Fibroblast of skin of left biceps (primary cell): ENCODE measurements around the gene CNGB1.
A peak's percentile ranks its signal among the peaks of the same experiment; 100 is the strongest.
"Not testable (repeated sequence)": the region's sequence is repeated elsewhere in the genome, so short reads cannot be mapped to it uniquely, and the experiment has no call there.

ENCODE experiments used
- DNase-seq, 2 experiments: peaks; one replicate each; pipeline ENCODE4 v3.0.0-alpha.2; 2013; ENCODE audit warnings: low read depth in 2 of 2

Gene CNGB1

GRCh38 chr16:57997176-57997527 is 26.2 kb upstream of the CNGB1 start:
- DNase-seq: no peak

GRCh38 chr16:57996406-57997175 is 25.7 kb upstream of the CNGB1 start:
- no peak for DNase-seq

GRCh38 chr16:57995721-57996405 is 24.9 kb upstream of the CNGB1 start:
- DNase-seq: no peak

GRCh38 chr16:57994778-57995177 is 23.9 kb upstream of the CNGB1 start:
- no peak for DNase-seq

GRCh38 chr16:57994361-57994760 is 23.4 kb upstream of the CNGB1 start:
- DNase-seq: no peak

- DNase-seq: no peak
These were observed 23.0 kb upstream of the CNGB1 start for GRCh38 chr16:57993897-57994296.

GRCh38 chr16:57993438-57993837 is 22.5 kb upstream of the CNGB1 start:
- DNase-seq: no peak

GRCh38 chr16:57992084-57992483 is 21.2 kb upstream of the CNGB1 start:
- DNase-seq: no peak

GRCh38 chr16:57991551-57992059 is 20.7 kb upstream of the CNGB1 start:
- no peak for DNase-seq

GRCh38 chr16:57988929-57989328 is 18.0 kb upstream of the CNGB1 start:
- no peak for DNase-seq

GRCh38 chr16:57987441-57988177 is 16.7 kb upstream of the CNGB1 start:
- DNase-seq: no peak

- DNase-seq: no peak
These were observed 15.3 kb upstream of the CNGB1 start for GRCh38 chr16:57986196-57986595.

GRCh38 chr16:57985204-57986181 is 14.6 kb upstream of the CNGB1 start:
- no peak for DNase-seq

GRCh38 chr16:57984443-57985203 is 13.7 kb upstream of the CNGB1 start:
- peak; percentile 43 to 49 for DNase-seq

GRCh38 chr16:57982385-57982784 is 11.5 kb upstream of the CNGB1 start:
- DNase-seq: no peak

- DNase-seq: no peak
These were observed 10.7 kb upstream of the CNGB1 start for GRCh38 chr16:57981636-57982035.

GRCh38 chr16:57979006-57979585 is 8.2 kb upstream of the CNGB1 start:
- no peak for DNase-seq

GRCh38 chr16:57978070-57978465 is 7.1 kb upstream of the CNGB1 start:
- not testable (repeated sequence) for DNase-seq

GRCh38 chr16:57977418-57978069 is 6.6 kb upstream of the CNGB1 start:
- DNase-seq: no peak

GRCh38 chr16:57976331-57976796 is 5.4 kb upstream of the CNGB1 start:
- no peak for DNase-seq
